Measurements from ENCODE around the gene HS6ST3.

The HS6ST3 gene

DNA sequence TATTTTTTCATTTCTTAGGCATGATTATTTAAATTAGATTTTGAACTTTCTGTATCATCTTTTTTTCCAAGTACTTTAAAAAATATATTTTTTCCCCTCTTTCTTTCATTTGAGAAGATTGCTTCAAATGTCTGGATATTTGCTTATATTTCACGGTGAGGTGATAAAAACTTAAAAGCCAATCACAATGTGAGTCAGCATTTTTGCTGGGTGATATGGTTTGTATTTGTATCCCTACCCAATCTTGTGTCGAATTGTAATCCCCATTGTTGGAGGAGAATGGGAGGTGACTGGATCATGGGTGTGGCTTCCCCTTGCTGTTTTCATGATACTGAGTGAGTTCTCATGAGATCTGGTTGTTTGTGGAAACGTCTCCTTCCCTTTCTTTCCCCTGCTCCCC is 583.9 kb downstream of the HS6ST3 start:
- DNase-seq, result no peak

- DNase-seq, result no peak
Measured at GRCh38 chr13:96677029-96677428, 587.1 kb downstream of the HS6ST3 start.

DNA sequence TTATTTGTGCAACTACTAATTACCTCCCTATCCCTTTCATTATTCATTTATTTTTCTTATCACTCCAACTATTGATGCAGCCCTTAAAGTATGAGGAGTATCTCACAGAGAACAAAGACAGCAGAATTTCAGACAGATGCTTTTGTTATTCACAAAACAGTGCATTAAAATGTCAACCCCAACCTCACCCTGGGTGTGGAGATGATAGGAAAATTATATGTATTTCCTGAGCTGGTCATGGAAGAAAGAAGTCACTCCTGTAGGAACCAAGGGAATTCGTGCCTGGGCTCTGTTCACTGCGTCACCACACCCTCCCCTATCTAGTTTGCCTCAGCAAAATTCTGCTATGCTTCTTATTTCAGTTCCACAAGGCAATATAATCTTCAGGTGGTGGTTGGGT is 588.9 kb downstream of the HS6ST3 start:
- DNase-seq, result no peak

GRCh38 chr13:96680898-96681297 is 591.0 kb downstream of the HS6ST3 start:
- DNase-seq, result no peak

GRCh38 chr13:96681766-96682165 is 591.9 kb downstream of the HS6ST3 start:
- no peak for DNase-seq

- no peak for DNase-seq
Measured at GRCh38 chr13:96684469-96684868, 594.6 kb downstream of the HS6ST3 start.

GRCh38 chr13:96684907-96685306 is 595.0 kb downstream of the HS6ST3 start:
- DNase-seq, result no peak

DNA sequence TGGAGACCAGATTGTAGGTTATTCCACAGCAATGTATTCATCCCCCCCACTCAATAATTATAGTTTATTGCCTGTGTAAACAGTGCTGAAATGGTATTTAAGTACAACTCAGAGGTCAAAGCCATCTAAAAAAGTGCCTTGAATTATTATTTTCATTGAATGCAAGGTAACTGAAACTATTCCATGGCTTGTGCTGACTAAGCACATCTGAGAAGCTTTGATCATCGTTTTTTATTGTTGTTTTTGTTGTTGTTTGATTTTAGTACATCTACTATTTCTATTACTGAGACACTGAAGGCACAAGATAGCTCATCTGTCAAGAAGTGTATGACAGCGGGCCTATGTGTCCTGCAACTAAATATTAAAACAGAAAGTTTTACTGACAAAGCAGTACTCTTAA is 596.4 kb downstream of the HS6ST3 start:
- no peak for DNase-seq

DNA sequence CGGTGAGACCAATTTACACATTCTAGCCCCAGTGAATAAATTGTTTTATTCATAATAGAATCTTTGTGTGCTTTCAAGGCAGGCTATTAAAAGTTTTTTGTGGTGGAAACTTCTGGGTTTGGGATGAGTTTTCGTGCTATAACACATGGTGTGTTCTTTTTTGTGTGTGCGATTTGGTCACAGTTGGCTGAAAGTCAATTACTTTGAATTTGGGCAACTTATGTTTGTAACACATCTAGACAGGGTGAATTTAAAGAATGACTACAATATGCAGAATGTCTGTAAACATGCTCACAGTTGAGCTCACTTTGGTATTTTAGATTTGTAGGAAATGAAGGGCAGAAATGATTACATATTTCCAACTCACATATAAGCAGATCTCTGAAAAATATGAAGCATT is 597.3 kb downstream of the HS6ST3 start:
- DNase-seq, result no peak

DNA sequence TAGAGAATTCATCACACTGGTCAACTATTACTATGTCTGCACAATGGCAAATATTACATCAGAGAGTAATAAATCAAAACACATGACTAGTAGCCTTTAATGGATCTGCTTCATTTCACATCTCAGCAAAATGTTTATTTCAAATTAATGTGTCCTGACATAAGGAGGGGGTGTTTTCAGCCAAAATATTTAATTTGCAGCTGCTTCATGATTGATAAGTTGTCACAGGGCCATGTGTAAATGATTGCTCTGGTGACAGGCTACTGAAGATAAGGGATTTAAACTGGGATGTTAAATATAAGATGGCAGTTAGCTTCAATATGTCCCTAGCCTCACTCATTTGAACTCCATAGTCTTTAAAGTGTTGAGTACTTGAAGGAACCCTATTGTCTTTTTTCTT is 601.1 kb downstream of the HS6ST3 start:
- DNase-seq, result no peak

DNA sequence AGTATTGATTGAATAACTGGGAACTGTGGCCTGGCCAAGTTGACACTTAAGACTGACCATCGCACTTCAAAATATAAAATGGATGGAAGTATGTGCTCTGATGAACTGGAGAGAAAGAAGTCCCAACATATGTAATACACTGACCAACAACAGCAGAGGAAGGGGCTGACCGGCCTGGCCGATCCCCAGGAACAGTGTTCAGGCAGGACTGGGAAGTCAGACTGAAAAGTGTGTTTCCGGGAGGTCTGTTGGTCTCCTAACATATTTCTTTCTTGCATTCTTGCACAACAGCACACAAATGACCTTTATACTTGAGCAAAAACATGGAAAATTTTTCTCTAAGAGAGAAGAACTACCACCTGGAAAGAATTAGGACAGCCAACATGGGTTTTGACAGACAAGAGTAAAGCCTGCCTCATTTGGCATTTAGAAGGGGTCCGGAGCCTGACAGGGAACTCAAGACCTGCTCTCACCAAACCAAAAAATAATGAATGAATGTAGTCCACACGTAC is 606.5 kb downstream of the HS6ST3 start:
- DNase-seq, result no peak

- DNase-seq, result no peak
Measured at GRCh38 chr13:96700657-96701056, 610.8 kb downstream of the HS6ST3 start.

DNA sequence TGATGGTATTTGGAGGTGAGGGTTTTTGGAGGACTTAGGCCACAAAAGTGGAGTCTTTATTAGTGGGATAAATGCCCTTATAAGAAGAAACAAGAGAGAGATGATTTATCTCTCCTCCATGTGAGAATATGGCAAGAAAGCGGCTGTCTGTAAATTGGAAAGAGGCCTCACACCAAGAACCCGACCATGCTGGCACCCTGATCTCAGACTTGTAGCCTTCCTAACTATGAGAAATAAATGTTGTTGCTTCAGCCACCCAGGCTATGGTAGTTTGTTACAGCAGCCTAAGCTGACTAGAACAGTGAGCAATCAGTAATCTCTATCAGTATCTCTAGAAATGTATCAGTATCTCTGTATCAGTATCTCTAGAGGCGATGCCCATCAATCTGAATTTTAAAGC is 617.2 kb downstream of the HS6ST3 start:
- DNase-seq, result no peak

DNA sequence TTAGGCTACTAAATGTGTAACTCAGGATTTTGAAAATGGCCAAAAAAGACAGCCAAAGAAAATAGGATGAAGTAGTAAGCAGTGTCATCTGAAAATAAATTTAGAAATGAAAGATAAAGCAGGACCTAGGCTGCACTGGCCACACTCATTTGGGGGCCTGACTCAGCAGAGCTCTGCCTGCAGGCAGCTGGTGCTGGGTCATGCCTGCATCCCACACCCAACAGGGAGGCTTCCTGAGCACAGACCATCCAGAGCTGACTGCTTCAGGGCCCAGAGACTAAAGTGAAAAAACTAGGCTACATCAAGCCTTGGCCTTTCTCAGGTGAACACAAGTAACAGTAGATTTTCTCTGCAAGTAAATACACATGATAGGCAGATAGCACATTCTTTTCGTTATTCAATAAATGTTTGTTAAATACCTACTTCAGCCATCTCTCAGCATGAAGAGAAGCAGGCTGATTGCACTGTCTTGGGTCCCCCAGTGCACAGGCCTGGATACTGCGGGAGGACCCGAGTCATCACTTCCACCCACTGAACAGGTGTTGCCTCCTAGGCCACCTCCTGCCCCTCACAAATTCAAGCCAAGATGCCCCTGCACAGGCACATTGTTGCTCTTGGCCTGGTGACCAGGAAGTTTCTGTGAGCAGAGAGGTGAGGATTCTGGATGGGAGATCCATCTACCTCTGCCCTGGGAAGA is 620.4 kb downstream of the HS6ST3 start:
- DNase-seq, result no peak

DNA sequence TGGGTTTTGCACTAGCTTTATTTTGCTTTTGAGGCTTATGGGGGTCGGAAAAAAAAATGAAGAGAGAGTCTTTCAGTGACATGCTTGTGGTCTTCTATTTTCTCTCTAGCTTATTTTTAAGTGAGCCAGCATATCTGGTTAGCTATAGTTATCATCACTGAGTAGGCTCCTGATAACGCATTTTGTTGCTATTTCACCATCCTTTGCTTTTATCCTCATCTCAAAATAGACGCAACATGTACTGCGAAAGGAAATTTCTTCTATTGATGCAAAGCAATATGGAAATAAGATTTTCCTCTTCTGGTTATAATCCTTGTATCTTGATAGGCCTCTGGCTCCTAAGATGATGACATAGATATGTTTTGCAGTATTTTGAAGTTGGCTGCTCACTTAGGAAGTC is 630.5 kb downstream of the HS6ST3 start:
- DNase-seq, result no peak

GRCh38 chr13:96726651-96727050 is 636.7 kb downstream of the HS6ST3 start:
- DNase-seq, result no peak

DNA sequence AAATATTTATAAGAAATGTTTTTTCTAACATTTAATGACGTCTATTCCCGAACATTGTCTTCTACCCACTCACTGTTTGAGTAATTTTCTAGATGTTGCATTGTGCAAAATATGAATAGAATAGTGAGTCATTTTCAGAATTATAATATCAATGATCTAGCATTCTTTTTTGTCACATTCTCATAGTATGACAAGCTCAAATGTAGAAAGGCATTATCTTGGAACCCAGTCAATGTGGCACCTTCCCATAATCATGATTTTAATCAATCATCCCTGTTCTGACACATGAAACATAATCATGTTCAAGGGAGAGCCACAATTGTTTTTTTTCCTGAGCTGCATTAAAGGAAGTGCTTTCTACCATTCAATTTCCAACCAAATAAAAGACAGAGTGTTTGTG is 638.6 kb downstream of the HS6ST3 start:
- DNase-seq, result no peak

DNA sequence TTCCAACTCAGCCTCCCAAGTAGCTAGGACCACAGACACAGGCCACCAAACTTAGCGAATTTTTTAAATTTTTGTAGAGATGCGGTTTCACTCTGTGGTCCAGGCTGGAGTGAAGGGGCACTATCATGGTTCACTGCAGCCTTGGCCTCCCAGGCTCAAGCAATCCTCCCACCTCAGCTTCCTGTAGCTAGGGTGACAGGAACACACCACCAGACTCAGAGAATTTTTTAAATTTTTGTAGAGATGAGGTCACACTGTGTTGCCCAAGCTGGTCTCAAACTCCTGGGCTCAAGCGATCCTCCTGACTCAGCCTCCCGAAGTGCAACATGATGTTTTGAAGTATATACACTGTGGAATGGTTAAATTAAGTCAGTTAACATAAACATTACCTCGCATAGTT is 640.8 kb downstream of the HS6ST3 start:
- DNase-seq, result no peak

- no peak for DNase-seq
Measured at GRCh38 chr13:96734499-96734898, 644.6 kb downstream of the HS6ST3 start.

DNA sequence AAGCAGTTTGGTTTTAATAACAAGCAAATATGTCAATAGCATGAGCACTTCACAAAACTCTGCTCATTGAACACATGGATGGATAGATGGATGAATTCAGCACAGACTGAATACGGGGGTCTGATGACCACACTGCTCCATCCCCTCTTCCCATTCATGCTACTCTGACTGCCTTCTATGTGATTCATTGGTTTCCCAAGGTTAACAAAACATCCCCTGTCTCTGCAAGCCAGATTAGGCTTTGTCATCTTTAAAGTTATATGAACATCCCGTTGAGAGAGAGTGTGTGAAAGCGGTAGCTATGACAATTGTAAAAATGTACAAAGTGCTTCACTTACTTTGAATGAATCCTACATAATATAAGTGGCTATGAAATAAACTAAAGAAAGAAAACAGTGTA is 651.9 kb downstream of the HS6ST3 start:
- no peak for DNase-seq

- DNase-seq, result no peak
Measured at GRCh38 chr13:96743296-96744089, 653.6 kb downstream of the HS6ST3 start.

DNA sequence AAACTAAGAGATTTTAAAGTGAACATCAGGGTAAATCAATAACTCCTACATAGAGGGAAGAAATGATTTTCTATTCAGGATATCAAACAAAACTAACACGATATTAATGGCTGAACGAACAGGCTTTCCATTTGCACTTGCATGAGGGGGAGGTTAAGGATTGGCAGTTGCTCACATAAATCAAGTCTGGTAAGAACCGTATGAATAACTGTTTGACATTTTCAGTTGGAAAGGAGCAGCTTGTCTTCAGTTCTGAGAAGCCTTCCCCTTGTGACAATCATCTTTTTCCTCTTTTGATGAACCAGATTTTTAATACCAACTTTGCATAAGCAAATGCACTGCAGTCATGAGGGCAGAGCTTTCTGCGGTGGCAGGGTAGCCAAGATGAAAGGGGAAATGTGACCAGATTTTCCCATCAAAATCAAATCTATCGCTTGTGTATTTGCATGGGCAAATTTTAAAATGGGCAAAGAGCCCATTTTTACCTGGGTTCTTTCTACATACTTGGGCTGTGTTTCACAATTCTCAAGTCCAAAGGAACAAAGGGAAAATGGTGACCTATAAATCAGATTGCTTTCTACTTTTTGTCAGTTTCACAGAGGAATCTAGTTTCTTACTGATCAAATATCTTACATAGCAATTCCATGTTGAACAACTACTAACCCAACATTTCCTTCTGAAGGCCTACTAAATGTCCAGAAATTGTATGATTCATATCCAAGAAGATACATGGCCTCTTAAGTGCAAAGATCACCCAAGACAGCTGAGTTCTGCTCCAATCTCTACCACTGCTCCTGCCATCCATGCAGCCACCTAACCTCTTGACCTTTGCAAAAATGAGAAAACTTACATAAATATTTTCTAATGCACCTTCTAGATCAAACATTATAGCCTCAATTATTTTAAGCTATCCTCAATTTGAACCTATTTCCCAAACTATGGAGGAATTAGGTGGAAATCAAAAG is 654.7 kb downstream of the HS6ST3 start:
- no peak for DNase-seq

- DNase-seq, result no peak
Measured at GRCh38 chr13:96746886-96747285, 657.0 kb downstream of the HS6ST3 start.
